Vagina (tissue), 2 donors: ENCODE data around the gene TMEM106C. TPM values are rescaled to one million over a fixed set of nuclear protein-coding genes. Genes with fewer than 3 reads are reported as not detected.

ENCODE experiments used
- DNase-seq, 2 donors: peaks; one replicate each; pipeline ENCODE4 v3.0.0-alpha.2; 2017; ENCODE audit errors: extremely low spot score in 2 of 2
- H3K27ac ChIP-seq: fragments of 200-600 bp; sonication (generic); one replicate; pipeline ENCODE4 v1.5.1; 2019
- H3K27me3 ChIP-seq: fragments of 200-600 bp; sonication (generic); one replicate; pipeline ENCODE4 v1.5.1; 2019
- H3K36me3 ChIP-seq, 2 donors: fragments of 200-600 bp; sonication (generic); one replicate each; pipeline ENCODE4 v1.5.1; 2017 to 2019
- H3K4me1 ChIP-seq: fragments of 200-600 bp; sonication (generic); one replicate; pipeline ENCODE4 v1.5.1; 2019
- H3K4me3 ChIP-seq, 2 donors: fragments of 200-600 bp; sonication (generic); 1 replicate in 1 of 2; 2 replicates in 1 of 2; pipeline ENCODE4 v1.5.1; 2016 to 2019
- H3K9me3 ChIP-seq: fragments of 200-600 bp; sonication (generic); one replicate; pipeline ENCODE4 v1.5.1; 2019
- POLR2A ChIP-seq, 2 donors: fragments of 450-650 bp; IDR thresholded peaks; one replicate each; pipeline ENCODE4 v1.6.1; 2017; ENCODE audit warnings: antibody characterized with exemption in 2 of 2, mild to moderate bottlenecking in 2 of 2, moderate library complexity in 2 of 2
- POLR2AphosphoS5 ChIP-seq, 2 donors: sonication (generic); formaldehyde crosslinking; IDR thresholded peaks; one replicate each; pipeline ENCODE4 v1.9.0; 2017; ENCODE audit warnings: antibody characterized with exemption in 2 of 2, mild to moderate bottlenecking in 2 of 2, low read depth in 1 of 2; ENCODE audit not compliant: insufficient read depth in 1 of 2
- intact Hi-C: fragments of 100-400 bp; cut with DNase I; formaldehyde crosslinking; loops from one replicate; pipeline ENCODE4 v1.15.1; 2023
- total RNA-seq: library from RNA; depleted of rRNA; stranded (reverse); fragments of >200 nt; gene quantifications from one replicate; pipeline ENCODE4 v1.2.3, GENCODE V29; 2016
- TF ChIP-seq, protein P1 (sequence below), 3 experiments: fragments of 450-650 bp in 2 of 3; fragments of 200-600 bp in 1 of 3; sonication (generic) in 1 of 3; IDR thresholded peaks; one replicate each; pipeline ENCODE4 v1.5.1; 2017 to 2019; ENCODE audit warnings: antibody characterized with exemption in 3 of 3, mild to moderate bottlenecking in 2 of 3, moderate library complexity in 2 of 3

TMEM106C gene
- total RNA-seq, 1 donor from 2014 or later: 25.3 TPM

DNA sequence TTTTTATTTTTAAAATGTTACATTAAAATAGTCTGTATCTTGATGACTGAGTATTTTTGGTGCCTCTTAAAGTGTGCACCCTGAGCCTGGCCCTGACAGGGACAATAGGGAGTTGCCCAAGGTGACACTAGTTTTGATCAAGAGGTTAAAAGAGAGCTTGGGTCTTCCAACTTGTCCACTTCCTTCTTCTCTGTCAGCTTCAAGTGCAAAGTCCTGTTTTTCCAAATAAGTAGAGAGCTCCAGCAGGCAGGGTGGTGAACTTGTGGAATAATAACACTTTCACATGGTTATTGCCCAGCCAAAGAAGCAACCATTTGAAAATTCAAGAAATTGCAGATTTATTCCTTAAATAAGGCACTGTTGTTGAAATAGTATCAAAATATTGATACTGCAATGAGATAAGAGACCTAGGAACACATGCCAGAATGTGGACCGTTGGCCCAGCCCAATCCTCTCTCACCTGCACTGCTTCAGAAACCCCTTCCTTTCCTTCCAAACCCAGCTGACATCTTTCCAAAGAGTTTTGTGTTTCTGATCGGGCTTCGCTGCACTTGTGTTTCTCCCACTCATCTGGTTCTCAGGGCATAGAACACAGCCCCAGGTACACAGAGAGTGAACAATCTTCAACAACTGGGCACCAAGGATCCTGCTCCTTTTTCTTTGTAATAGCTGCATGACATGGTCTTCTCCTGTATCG, 54.7 kb downstream of the TMEM106C start:
- Histone ChIP-seq H3K4me3 (no peak overlapping the region), H3K27me3 (no peaks in the 10 kb centered on the region)
- intact Hi-C loops: no loop called here

More for the DNA sequence above, 54.7 kb downstream of the TMEM106C start:
- no peak for DNase-seq
- Histone ChIP-seq H3K4me1 (no peaks in the 10 kb centered on the region), H3K36me3 (no peaks in the 10 kb centered on the region), H3K9me3 (no peaks in the 10 kb centered on the region), H3K27ac (no peak overlapping the region)
- no peak for TF ChIP-seq POLR2A (IDR thresholded peaks at IDR 0.05)
- TF ChIP-seq POLR2AphosphoS5 (IDR thresholded peaks at IDR 0.05; ENCODE audit: insufficient read depth in 1 of 2, low read depth in 1 of 2): no peak
- TF ChIP-seq, protein P1, sequence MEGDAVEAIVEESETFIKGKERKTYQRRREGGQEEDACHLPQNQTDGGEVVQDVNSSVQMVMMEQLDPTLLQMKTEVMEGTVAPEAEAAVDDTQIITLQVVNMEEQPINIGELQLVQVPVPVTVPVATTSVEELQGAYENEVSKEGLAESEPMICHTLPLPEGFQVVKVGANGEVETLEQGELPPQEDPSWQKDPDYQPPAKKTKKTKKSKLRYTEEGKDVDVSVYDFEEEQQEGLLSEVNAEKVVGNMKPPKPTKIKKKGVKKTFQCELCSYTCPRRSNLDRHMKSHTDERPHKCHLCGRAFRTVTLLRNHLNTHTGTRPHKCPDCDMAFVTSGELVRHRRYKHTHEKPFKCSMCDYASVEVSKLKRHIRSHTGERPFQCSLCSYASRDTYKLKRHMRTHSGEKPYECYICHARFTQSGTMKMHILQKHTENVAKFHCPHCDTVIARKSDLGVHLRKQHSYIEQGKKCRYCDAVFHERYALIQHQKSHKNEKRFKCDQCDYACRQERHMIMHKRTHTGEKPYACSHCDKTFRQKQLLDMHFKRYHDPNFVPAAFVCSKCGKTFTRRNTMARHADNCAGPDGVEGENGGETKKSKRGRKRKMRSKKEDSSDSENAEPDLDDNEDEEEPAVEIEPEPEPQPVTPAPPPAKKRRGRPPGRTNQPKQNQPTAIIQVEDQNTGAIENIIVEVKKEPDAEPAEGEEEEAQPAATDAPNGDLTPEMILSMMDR (IDR thresholded peaks at IDR 0.05): no peak

Other genes starting within 250 kb of the TMEM106C start
- gene ENDOU, start 238.1 kb upstream of the TMEM106C start, total RNA-seq: 21.4 TPM
- 52.3 TPM for gene RAPGEF3, start 204.7 kb upstream of the TMEM106C start, total RNA-seq
- 20.9 TPM for gene SLC48A1, start 190.4 kb upstream of the TMEM106C start, total RNA-seq
- gene HDAC7, start 143.7 kb upstream of the TMEM106C start, total RNA-seq: 67.0 TPM
- 23.6 TPM for gene VDR, start 58.6 kb upstream of the TMEM106C start, total RNA-seq
- gene COL2A1, start 40.9 kb downstream of the TMEM106C start, total RNA-seq: not detected
- gene SENP1, start 142.5 kb downstream of the TMEM106C start, total RNA-seq: 21.4 TPM
- gene PFKM, start 155.8 kb downstream of the TMEM106C start, total RNA-seq: 29.0 TPM
- 16.9 TPM for gene ASB8, start 193.9 kb downstream of the TMEM106C start, total RNA-seq
- 1.2 TPM for gene CCDC184, start 220.0 kb downstream of the TMEM106C start, total RNA-seq
- not detected for gene OR10AD1, start 239.7 kb downstream of the TMEM106C start, total RNA-seq